Measurements from ENCODE around the gene SNX9. TPM values are rescaled to one million over a fixed set of nuclear protein-coding genes. Genes with fewer than 3 reads are reported as not detected.

SNX9 gene
- polyA plus RNA-seq, 1 donor (not counting 4 experiments of a cell fraction or from before 2014, with no cell fraction given) = 37.8 TPM

- no peak for FAIRE-seq
- peaks cover 3% of the 10 kb centered on the region for H3K9me1 ChIP-seq (ENCODE audit: control insufficient read depth, extremely low read depth, insufficient read depth, low read length)
- H3K27ac ChIP-seq (ENCODE audit: control insufficient read depth, insufficient read depth, low read length) = no peak overlapping the region
Observed at GRCh38 chr6:157862706-157863105, 39.7 kb downstream of the SNX9 start.

DNA sequence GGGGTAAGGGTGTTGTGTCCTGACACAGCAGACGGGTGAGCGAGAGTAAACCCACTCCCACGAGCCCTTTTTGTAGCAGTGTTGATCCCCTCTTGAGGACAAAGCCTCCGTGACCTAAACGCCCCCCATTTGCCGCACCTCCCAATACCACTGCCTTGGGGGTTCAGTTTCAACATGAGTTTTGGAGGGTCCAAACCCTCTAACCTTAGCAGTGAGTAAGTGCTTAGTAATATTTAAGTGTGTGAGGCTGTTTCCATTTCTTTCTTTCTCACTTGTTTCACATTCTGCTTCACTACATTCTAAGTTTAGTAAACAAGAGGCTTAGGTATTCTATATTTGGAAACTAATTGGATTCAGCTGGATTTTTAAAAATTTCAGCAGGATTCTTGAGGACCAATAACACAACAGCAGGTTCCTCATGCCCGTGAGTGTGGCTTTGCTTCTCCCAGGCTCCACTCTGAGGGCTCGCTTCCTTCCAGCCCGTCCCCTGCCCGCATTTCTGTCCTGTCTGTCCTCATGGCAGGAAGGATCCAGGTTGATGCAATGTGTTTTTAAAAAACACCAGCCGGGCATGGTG lies 41.2 kb downstream of the SNX9 start:
- no peaks in the 10 kb centered on the region for H3K9me3 ChIP-seq (ENCODE audit: control insufficient read depth, low read depth, low read length)
- no peak overlapping the region for H3K4me2 ChIP-seq (ENCODE audit: control insufficient read depth, extremely low read depth, insufficient read depth, low read depth, low read length)
- H2AFZ ChIP-seq (ENCODE audit: control insufficient read depth, low read length) = no peak overlapping the region
- H3K4me3 ChIP-seq (ENCODE audit: control insufficient read depth in 2 of 3, extremely low read depth in 1 of 3, insufficient read depth in 2 of 3, low read depth in 1 of 3, low read length in 3 of 3) = no peak overlapping the region
- H3K27me3 ChIP-seq (ENCODE audit: control insufficient read depth, extremely low read depth, insufficient read depth, low read length) = no peaks in the 10 kb centered on the region
- TF ChIP-seq, protein P1, sequence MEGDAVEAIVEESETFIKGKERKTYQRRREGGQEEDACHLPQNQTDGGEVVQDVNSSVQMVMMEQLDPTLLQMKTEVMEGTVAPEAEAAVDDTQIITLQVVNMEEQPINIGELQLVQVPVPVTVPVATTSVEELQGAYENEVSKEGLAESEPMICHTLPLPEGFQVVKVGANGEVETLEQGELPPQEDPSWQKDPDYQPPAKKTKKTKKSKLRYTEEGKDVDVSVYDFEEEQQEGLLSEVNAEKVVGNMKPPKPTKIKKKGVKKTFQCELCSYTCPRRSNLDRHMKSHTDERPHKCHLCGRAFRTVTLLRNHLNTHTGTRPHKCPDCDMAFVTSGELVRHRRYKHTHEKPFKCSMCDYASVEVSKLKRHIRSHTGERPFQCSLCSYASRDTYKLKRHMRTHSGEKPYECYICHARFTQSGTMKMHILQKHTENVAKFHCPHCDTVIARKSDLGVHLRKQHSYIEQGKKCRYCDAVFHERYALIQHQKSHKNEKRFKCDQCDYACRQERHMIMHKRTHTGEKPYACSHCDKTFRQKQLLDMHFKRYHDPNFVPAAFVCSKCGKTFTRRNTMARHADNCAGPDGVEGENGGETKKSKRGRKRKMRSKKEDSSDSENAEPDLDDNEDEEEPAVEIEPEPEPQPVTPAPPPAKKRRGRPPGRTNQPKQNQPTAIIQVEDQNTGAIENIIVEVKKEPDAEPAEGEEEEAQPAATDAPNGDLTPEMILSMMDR (optimal IDR thresholded peaks at IDR 0.05 in 1 of 3, IDR thresholded peaks at IDR 0.05 in 1 of 3, conservative IDR thresholded peaks at IDR 0.05 in 1 of 3; ENCODE audit: extremely low read depth in 1 of 3, insufficient read depth in 2 of 3, low read length in 3 of 3) = no peak
- no peak for TF ChIP-seq EZH2 (IDR thresholded peaks at IDR 0.05; ENCODE audit: low read length)
- dilution Hi-C loops (cut with MboI; ENCODE audit: extremely low pct_ligation_motif_present, low sequenced_read_pairs) = no loop called here
- FAIRE-seq = no peak
- no peak overlapping the region for H3K27ac ChIP-seq (ENCODE audit: control insufficient read depth, insufficient read depth, low read length)
- peaks cover 5% of the 10 kb centered on the region in 2 experiments for H3K36me3 ChIP-seq (ENCODE audit: control insufficient read depth in 2 of 2, extremely low read depth in 1 of 2, insufficient read depth in 2 of 2, low read length in 2 of 2)
- H4K20me1 ChIP-seq (ENCODE audit: control insufficient read depth, extremely low read depth, insufficient read depth, low read length) = peaks cover 4% of the 10 kb centered on the region
- peaks cover 21% of the 10 kb centered on the region for H3K4me1 ChIP-seq (ENCODE audit: control insufficient read depth, extremely low read depth, insufficient read depth, low read length)
- no peak overlapping the region for H3K9ac ChIP-seq (ENCODE audit: control insufficient read depth, extremely low read depth, insufficient read depth, low read length)
- peaks cover 83% of the 10 kb centered on the region for H3K79me2 ChIP-seq (ENCODE audit: control insufficient read depth, insufficient read depth, low read length)
- no peak for DNase-seq (ENCODE audit: low read depth, low spot score)
- peaks cover 3% of the 10 kb centered on the region for H3K9me1 ChIP-seq (ENCODE audit: control insufficient read depth, extremely low read depth, insufficient read depth, low read length)

More at GRCh38 chr6:157862706-157863105, 39.7 kb downstream of the SNX9 start:
- Histone ChIP-seq H3K79me2 (ENCODE audit: control insufficient read depth, insufficient read depth, low read length) (peaks cover 87% of the 10 kb centered on the region), H3K27me3 (ENCODE audit: control insufficient read depth, extremely low read depth, insufficient read depth, low read length) (no peaks in the 10 kb centered on the region), H3K9me3 (ENCODE audit: control insufficient read depth, low read depth, low read length) (no peaks in the 10 kb centered on the region), H2AFZ (ENCODE audit: control insufficient read depth, low read length) (no peak overlapping the region), H3K9ac (ENCODE audit: control insufficient read depth, extremely low read depth, insufficient read depth, low read length) (no peak overlapping the region), H3K4me2 (ENCODE audit: control insufficient read depth, extremely low read depth, insufficient read depth, low read depth, low read length) (no peak overlapping the region), H3K4me3 (ENCODE audit: control insufficient read depth in 2 of 3, extremely low read depth in 1 of 3, insufficient read depth in 2 of 3, low read depth in 1 of 3, low read length in 3 of 3) (no peak overlapping the region), H3K36me3 (ENCODE audit: control insufficient read depth in 2 of 2, extremely low read depth in 1 of 2, insufficient read depth in 2 of 2, low read length in 2 of 2) (no peaks in the 10 kb centered on the region), H3K4me1 (ENCODE audit: control insufficient read depth, extremely low read depth, insufficient read depth, low read length) (peaks cover 21% of the 10 kb centered on the region), H4K20me1 (ENCODE audit: control insufficient read depth, extremely low read depth, insufficient read depth, low read length) (peaks cover 4% of the 10 kb centered on the region)
- dilution Hi-C loops (cut with MboI; ENCODE audit: extremely low pct_ligation_motif_present, low sequenced_read_pairs) = no loop called here
- no peak for TF ChIP-seq EZH2 (IDR thresholded peaks at IDR 0.05; ENCODE audit: low read length)
- TF ChIP-seq, protein P1 (optimal IDR thresholded peaks at IDR 0.05 in 1 of 3, IDR thresholded peaks at IDR 0.05 in 1 of 3, conservative IDR thresholded peaks at IDR 0.05 in 1 of 3; ENCODE audit: extremely low read depth in 1 of 3, insufficient read depth in 2 of 3, low read length in 3 of 3) = no peak
- no peak for DNase-seq (ENCODE audit: low read depth, low spot score)
